Esophagus muscularis mucosa (tissue), 4 donors: ENCODE measurements around the gene SLAIN2. TPM values are rescaled to one million over a fixed set of nuclear protein-coding genes. Genes with fewer than 3 reads are reported as not detected.
A peak's percentile ranks its signal among the peaks of the same experiment; 100 is the strongest.
"Not testable (repeated sequence)": the region's sequence is repeated elsewhere in the genome, so short reads cannot be mapped to it uniquely, and the experiment has no call there.

Experiments used
- DNase-seq: peaks from one replicate; pipeline ENCODE4 v3.0.0-alpha.2; 2017; ENCODE audit errors: extremely low spot score
- H3K27ac ChIP-seq, 4 donors: fragments of 200-600 bp; sonication (generic); replicated peaks in 1 of 4; 1 replicate in 3 of 4; 2 replicates in 1 of 4; pipeline ENCODE4 v1.5.1; 2016 to 2019; ENCODE audit warnings: mild to moderate bottlenecking in 1 of 4
- H3K27me3 ChIP-seq, 4 donors: fragments of 200-600 bp; sonication (generic); one replicate each; pipeline versions ENCODE4 v1.5.1 to v1.6.0; 2016 to 2019
- H3K36me3 ChIP-seq, 4 donors: fragments of 200-600 bp; sonication (generic); one replicate each; pipeline ENCODE4 v1.5.1; 2016 to 2019
- H3K4me1 ChIP-seq, 4 donors: fragments of 200-600 bp; sonication (generic); one replicate each; pipeline ENCODE4 v1.5.1; 2016 to 2019
- H3K4me3 ChIP-seq, 4 donors: fragments of 200-600 bp; sonication (generic); 1 replicate in 2 of 4; 2 replicates in 2 of 4; pipeline ENCODE4 v1.5.1; 2016 to 2019; ENCODE audit warnings: mild to moderate bottlenecking in 4 of 4, moderate library complexity in 1 of 4
- H3K9me3 ChIP-seq, 4 donors: fragments of 200-600 bp; sonication (generic); 1 replicate in 3 of 4; 2 replicates in 1 of 4; pipeline ENCODE4 v1.5.1; 2016 to 2019
- CTCF ChIP-seq, 3 experiments: fragments of 200-600 bp in 2 of 3; fragments of 450-650 bp in 1 of 3; sonication (generic) in 2 of 3; IDR thresholded peaks; one replicate each; pipeline ENCODE4 v1.5.1; 2017 to 2019; ENCODE audit warnings: antibody characterized with exemption in 3 of 3, mild to moderate bottlenecking in 2 of 3, moderate library complexity in 1 of 3
- EP300 ChIP-seq: sonication (generic); formaldehyde crosslinking; IDR thresholded peaks from one replicate; pipeline ENCODE4 v1.6.1; 2017; ENCODE audit warnings: antibody characterized with exemption
- POLR2A ChIP-seq: fragments of 450-650 bp; IDR thresholded peaks from one replicate; pipeline ENCODE4 v1.6.1; 2017; ENCODE audit warnings: antibody characterized with exemption, moderate library complexity, mild to moderate bottlenecking, low read depth
- POLR2AphosphoS5 ChIP-seq, 2 donors: sonication (generic); formaldehyde crosslinking; IDR thresholded peaks; one replicate each; pipeline ENCODE4 v1.6.1; 2017; ENCODE audit warnings: antibody characterized with exemption in 2 of 2
- WGBS: methylation state at CpG from one replicate; pipeline ENCODE4 v1.1.5; 2018; 5-methylcytosine and 5-hydroxymethylcytosine counted together
- intact Hi-C: fragments of 100-400 bp; cut with DNase I; formaldehyde crosslinking; loops from one replicate; pipeline ENCODE4 v1.15.1; 2023
- total RNA-seq, 4 donors: library from RNA; depleted of rRNA; stranded (reverse); fragments of >200 nt; gene quantifications; one replicate each; pipeline versions ENCODE4 v1.1.0 to v1.2.1, GENCODE V29; 2016

SLAIN2 gene
- 100 to 1,000 TPM in 2 of 4 donors, 10 to 100 TPM in 2; 82.5 to 165 (median 111) TPM for total RNA-seq

- H3K4me3 ChIP-seq: peak within 1 kb of the TSS; percentile 76 to 94 (median 87)
- H3K4me1 ChIP-seq: peaks cover 28 to 56% (median 50%) of the 10 kb centered on the region in 4 donors
- H3K27ac ChIP-seq: peak within 1 kb of the TSS; percentile 94 to 99 (median 98)
- TF ChIP-seq EP300: no peak
- TF ChIP-seq POLR2AphosphoS5 (IDR thresholded peaks at IDR 0.05): peak; percentile 81 to 93
- TF ChIP-seq CTCF (IDR thresholded peaks at IDR 0.05): peak in 2 of 3 experiments; percentile 12 to 49
- peak; percentile 58 for TF ChIP-seq POLR2A
- WGBS: 0% methylated on average over 12 of the region's 89 CpGs
- intact Hi-C loops: loop anchor here (5.0 to 10.0 kb wide), 3 partner anchors 74 to 494 kb away; partner anchors contain the start of genes OCIAD1 and TEC
- DNase-seq: peak; percentile 99
- no peaks in the 10 kb centered on the region for H3K27me3 ChIP-seq
- no peaks in the 10 kb centered on the region for H3K36me3 ChIP-seq
- no peaks in the 10 kb centered on the region for H3K9me3 ChIP-seq
Measured at GRCh38 chr4:48340965-48341775, at the start of gene SLAIN2. Gene SLAIN2 (plus strand): TSS chr4:48341529. CDS start chr4:48341740, 211 bp downstream.

GRCh38 chr4:48292218-48292790, 49.0 kb upstream of the SLAIN2 start:
- H3K27me3 ChIP-seq, H3K9me3 ChIP-seq, H3K4me1 ChIP-seq, H3K4me3 ChIP-seq, DNase-seq, H3K27ac ChIP-seq, H3K36me3 ChIP-seq, intact Hi-C loops: not testable (repeated sequence)
- WGBS: 94% methylated on average over 24 of the region's 40 CpGs

- Histone ChIP-seq H3K4me3 (no peak overlapping the region), H3K36me3 (no peaks in the 10 kb centered on the region), H3K9me3 (no peaks in the 10 kb centered on the region), H3K27me3 (no peaks in the 10 kb centered on the region), H3K4me1 (no peaks in the 10 kb centered on the region), H3K27ac (no peak overlapping the region)
- intact Hi-C loops: no loop called here
- no peak for DNase-seq
- no peak for TF ChIP-seq POLR2A
- no peak for TF ChIP-seq POLR2AphosphoS5 (IDR thresholded peaks at IDR 0.05)
- no peak for TF ChIP-seq EP300
- TF ChIP-seq CTCF (IDR thresholded peaks at IDR 0.05): no peak
Measured at GRCh38 chr4:48295116-48295515, 46.2 kb upstream of the SLAIN2 start.

- no peak for TF ChIP-seq CTCF (IDR thresholded peaks at IDR 0.05)
- TF ChIP-seq EP300: no peak
- no peak for TF ChIP-seq POLR2A
- TF ChIP-seq POLR2AphosphoS5 (IDR thresholded peaks at IDR 0.05): no peak
- intact Hi-C loops: no loop called here
- no peak for DNase-seq
- Histone ChIP-seq H3K4me1 (no peaks in the 10 kb centered on the region), H3K27me3 (no peaks in the 10 kb centered on the region), H3K27ac (no peak overlapping the region), H3K9me3 (no peaks in the 10 kb centered on the region), H3K4me3 (no peak overlapping the region), H3K36me3 (no peaks in the 10 kb centered on the region)
- 82% methylated on average over 6 of the region's 6 CpGs for WGBS
Measured at GRCh38 chr4:48296365-48296764, 45.0 kb upstream of the SLAIN2 start.

- Histone ChIP-seq H3K4me1 (no peaks in the 10 kb centered on the region), H3K27ac (no peak overlapping the region), H3K4me3 (no peak overlapping the region), H3K36me3 (no peaks in the 10 kb centered on the region), H3K9me3 (no peaks in the 10 kb centered on the region), H3K27me3 (no peaks in the 10 kb centered on the region)
- TF ChIP-seq POLR2A: no peak
- TF ChIP-seq POLR2AphosphoS5 (IDR thresholded peaks at IDR 0.05): no peak
- no peak for TF ChIP-seq CTCF (IDR thresholded peaks at IDR 0.05)
- TF ChIP-seq EP300: no peak
- no peak for DNase-seq
- 97% methylated on average over 2 of the region's 2 CpGs for WGBS
- intact Hi-C loops: no loop called here
Measured at GRCh38 chr4:48297256-48297846, 44.0 kb upstream of the SLAIN2 start.
